Measurements from ENCODE around the gene PTPRB.

Gene PTPRB

DNA sequence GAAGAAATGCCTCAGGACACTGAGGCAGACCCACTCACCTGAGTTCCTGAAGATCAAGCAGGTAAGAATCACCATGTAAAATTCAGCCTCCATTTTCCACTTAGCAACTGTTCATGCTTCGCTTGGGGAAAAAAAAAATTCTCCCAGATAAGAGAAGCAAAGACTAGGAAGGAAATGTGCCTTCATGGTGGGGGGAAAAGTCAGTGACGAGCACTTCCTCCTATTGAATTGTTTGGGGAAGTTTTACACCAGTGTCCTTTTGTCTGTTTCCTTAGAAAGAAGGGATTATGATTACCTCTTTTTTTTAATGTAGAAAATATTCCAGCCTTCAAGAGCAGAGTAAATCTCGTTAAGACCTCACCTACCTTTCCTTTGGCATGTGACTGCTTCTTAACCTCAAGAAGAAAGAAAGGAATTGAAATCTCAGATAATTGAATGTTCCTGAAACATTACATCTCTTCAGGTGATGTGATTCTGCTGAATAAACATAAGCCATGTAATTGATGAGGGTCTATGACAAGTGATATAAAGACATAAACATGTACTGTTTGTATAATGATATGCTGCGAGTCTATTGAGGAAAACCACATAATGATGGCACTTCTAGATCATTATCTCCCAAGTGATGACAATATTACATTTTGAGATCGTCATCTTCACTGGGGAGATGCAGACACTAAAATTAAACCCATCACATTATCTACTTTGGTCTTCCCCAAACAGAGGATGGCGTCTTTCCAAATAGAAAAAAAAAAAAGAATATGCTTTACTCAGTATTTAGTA is at the start of gene PTPRB:
Gene PTPRB, minus strand, starts transcription at position 127 of the 783 bp plus-strand sequence. Its CDS starts 34 bp downstream, at position 93.
- in situ Hi-C loops (cut with HindIII; ENCODE audit: low sequenced_read_pairs) = no loop called here

GRCh38 chr12:70686907-70687306 is 49.7 kb upstream of the PTPRB start:
- in situ Hi-C loops (cut with HindIII; ENCODE audit: low sequenced_read_pairs) = no loop called here

GRCh38 chr12:70686299-70686698 is 49.1 kb upstream of the PTPRB start:
- in situ Hi-C loops (cut with HindIII; ENCODE audit: low sequenced_read_pairs) = no loop called here

DNA sequence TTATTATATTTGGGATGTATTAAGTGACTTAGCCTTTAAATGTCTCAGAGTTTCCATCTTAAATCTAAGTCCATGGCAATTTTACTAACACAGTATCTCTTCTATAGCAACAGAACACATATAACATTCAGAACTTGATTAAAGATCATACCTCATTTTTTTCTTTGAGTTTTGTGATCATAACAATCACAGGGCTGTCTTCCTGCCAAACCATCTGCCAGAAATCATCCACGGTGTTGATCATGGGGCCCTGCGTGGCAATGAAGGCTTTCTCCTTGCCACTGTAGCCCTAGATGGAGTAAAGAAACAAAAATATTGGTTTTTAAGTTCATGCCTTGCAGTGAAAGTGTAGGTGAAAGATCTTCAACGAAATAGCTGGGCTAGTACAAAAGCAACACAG is 46.7 kb upstream of the PTPRB start:
- in situ Hi-C loops (cut with HindIII; ENCODE audit: low sequenced_read_pairs) = no loop called here

- in situ Hi-C loops (cut with HindIII; ENCODE audit: low sequenced_read_pairs) = no loop called here
These were observed 34.5 kb upstream of the PTPRB start for GRCh38 chr12:70671698-70672097.

GRCh38 chr12:70670948-70671347 is 33.7 kb upstream of the PTPRB start:
- in situ Hi-C loops (cut with HindIII; ENCODE audit: low sequenced_read_pairs) = no loop called here

- in situ Hi-C loops (cut with HindIII; ENCODE audit: low sequenced_read_pairs) = no loop called here
These were observed 30.0 kb upstream of the PTPRB start for GRCh38 chr12:70667253-70667652.

DNA sequence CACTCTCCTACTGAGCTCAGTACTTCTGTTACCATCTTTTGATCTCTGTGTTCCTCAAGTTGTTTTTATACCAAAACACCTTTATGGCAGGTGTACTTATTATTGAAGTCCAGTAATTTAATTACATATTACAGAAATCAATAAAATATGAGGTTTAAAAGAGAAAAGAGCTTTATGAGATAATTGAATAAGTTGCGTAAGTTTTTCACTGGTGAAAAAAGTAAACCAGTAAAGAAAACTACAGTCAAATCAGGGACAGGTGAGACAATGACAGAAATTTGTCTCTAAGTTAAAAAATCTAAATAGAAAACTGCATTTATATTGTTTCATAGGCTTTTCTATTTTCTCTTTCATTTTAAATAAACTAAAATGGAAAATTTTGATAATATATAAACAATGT is 29.1 kb upstream of the PTPRB start:
- in situ Hi-C loops (cut with HindIII; ENCODE audit: low sequenced_read_pairs) = no loop called here

DNA sequence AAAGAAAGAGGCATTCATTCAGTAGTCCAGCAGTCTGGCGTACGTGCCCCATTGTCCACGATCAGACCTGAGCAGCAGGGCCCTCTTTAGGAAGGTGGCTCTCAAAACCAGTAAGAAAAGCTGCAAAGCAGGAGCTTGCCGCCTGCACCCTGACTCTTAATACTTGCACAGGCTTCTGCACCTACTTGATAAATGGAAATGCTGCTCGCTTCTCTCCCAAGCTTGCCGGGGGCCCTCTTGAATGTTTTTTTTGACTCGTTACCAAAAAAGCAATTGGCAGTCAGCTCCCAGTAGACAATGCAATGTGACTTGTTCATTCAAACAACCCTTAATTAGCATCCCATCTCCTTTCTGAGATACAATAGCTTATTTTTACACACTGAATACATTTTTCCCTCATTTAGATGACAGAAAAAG is 27.2 kb upstream of the PTPRB start:
- in situ Hi-C loops (cut with HindIII; ENCODE audit: low sequenced_read_pairs) = no loop called here

DNA sequence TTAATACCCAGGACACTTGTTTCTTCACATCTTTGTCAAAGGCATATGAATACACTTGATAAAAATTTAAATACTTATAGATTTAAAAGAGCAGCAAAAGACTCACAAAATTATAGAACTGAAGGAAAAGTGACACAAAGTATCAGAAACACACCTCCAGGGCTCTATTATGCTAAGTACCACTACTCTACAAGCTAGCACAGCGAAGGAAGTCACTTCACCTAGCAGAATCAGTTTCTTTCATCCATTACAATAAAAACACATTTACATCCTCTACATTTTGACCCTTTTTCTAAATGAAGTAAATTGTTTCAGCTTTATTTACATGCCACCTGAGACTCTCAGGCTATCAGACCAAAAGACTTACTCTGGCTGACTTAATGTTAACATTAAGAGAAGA is 26.6 kb upstream of the PTPRB start:
- in situ Hi-C loops (cut with HindIII; ENCODE audit: low sequenced_read_pairs) = no loop called here

DNA sequence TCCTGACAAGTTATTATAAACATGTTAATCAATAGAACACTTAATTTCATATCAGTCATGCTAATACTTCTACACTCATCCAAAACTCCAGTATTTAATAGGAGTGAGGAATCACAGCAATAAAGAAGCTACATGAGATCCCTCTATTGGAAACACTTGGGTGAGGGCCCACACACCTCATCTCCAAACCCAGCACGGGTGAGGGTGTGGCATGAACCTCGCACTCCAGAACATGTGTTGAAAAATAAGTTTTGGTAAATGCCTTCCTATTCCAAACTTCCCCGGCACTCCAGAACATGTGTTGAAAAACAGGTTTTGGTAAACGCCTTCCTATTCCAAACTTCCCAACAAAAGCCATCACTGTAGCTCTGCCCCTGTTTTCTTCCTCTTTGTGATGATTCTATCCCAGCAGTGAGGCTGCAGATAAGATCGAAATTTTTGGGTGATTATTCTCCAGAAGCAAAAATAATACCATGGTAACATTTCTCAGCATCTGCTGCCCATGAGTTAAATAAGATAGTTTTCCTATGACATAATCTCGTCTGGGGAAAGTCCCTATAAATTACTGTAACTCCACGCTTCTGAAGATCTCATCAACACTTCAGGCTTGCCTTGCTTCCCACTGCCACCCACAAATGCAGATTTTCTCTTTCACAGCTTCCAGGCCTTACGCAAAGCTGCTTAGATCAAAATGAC is 24.4 kb upstream of the PTPRB start:
- in situ Hi-C loops (cut with HindIII; ENCODE audit: low sequenced_read_pairs) = no loop called here

DNA sequence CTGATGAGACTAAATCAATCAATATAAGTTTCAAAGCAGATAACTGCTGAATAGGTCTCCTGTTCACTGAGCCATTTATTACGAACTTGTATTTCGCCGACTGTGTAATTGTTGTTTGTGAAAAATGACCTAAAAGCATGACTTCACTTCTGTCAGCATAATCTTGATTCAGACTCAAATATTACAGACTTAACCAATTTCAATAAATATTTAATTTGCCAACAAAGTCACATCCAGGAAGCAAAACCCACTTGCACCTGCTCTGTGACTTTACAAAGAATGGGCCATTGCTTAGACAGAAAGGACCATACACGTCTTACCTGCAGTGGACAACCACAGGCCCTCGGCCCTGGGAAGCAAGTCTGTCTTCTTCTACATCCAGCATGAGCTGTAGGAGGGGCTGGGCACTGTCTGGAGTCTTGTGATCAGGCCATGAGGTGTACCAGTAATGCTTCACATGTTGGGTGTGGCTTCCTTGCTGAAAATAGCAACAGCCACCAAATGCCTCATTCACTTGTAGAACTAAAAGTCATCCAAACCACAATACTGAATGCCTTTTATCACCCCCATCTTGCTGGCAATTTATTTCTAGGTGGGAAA is 23.5 kb upstream of the PTPRB start:
- in situ Hi-C loops (cut with HindIII; ENCODE audit: low sequenced_read_pairs) = no loop called here

- in situ Hi-C loops (cut with HindIII; ENCODE audit: low sequenced_read_pairs) = no loop called here
These were observed 22.9 kb upstream of the PTPRB start for GRCh38 chr12:70660002-70660604.

- in situ Hi-C loops (cut with HindIII; ENCODE audit: low sequenced_read_pairs) = no loop called here
These were observed 21.9 kb upstream of the PTPRB start for GRCh38 chr12:70659077-70659606.

DNA sequence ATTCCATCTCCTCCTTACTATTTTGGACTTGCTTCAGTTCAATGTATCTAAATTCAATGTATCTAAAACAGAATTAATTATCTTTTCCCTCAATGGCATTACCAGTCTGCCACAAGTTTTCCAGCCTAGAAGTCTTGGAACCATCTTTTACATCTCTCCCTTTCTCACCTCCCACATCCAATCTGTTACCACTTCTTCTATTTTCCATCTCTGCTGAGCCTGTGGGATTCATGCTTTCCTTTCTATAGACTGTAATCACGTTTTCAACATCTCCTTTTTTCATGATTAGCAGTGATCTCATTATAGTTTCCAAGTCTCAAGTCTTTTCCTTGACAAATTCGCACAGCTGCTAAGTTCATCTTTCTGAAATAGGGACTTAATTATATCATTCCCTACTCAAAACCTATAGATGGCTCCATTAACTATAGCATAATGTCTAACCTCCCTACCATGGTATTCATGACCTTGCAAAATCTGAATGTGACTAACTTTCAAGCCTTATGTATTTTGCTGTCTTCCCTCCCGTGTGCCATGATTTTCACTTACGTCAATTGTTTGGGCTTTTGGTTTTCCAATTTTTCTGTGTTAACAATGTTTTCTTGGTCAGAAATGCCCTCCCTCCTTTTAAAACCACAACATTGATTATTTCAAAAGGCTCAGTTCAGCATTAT is 20.5 kb upstream of the PTPRB start:
- in situ Hi-C loops (cut with HindIII; ENCODE audit: low sequenced_read_pairs) = no loop called here

GRCh38 chr12:70652451-70652850 is 15.2 kb upstream of the PTPRB start:
- in situ Hi-C loops (cut with HindIII; ENCODE audit: low sequenced_read_pairs) = no loop called here

- in situ Hi-C loops (cut with HindIII; ENCODE audit: low sequenced_read_pairs) = no loop called here
These were observed 11.6 kb upstream of the PTPRB start for GRCh38 chr12:70648831-70649230.

DNA sequence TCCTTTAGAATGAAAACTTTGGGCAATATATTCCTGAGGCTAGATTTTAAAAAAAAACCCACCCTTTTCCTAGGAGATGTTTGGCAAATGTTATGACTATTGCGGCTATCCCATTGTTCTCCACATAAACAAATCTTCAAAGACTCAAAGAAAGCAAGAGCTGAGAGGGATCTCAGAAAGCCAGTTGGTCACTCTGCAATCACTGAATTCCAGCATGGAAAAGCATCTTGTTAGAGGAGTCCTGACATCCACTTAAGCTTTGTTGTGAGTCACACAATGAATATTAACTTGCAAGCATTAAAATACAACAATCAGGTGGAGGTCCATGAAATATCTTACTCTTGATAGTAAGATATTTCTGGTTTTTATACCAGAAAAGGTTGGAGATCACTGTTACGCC is 11.0 kb upstream of the PTPRB start:
- in situ Hi-C loops (cut with HindIII; ENCODE audit: low sequenced_read_pairs) = no loop called here

- in situ Hi-C loops (cut with HindIII; ENCODE audit: low sequenced_read_pairs) = no loop called here
These were observed 9.6 kb upstream of the PTPRB start for GRCh38 chr12:70646850-70647249.

GRCh38 chr12:70645494-70646317 is 8.5 kb upstream of the PTPRB start:
- in situ Hi-C loops (cut with HindIII; ENCODE audit: low sequenced_read_pairs) = no loop called here
